ENCODE results near the gene CDHR1. TPM values are rescaled to one million over a fixed set of nuclear protein-coding genes. Genes with fewer than 3 reads are reported as not detected.

Gene CDHR1
- total and polyA plus RNA-seq, 2 of the 8 experiments (the other 6 are each of a cell fraction or from before 2014, with no cell fraction given): 3.9 to 10.5 TPM

GRCh38 chr10:84243759-84244158 lies 49.4 kb downstream of the CDHR1 start:
- CTCF ChIA-PET (ENCODE audit: partially characterized antibody): interaction anchor here (0.6 to 11.2 kb wide), 9 partner anchors 10 to 301 kb away, joined by 3 to 102 read pairs (median 3); no protein-coding TSS in a partner anchor
- Histone ChIP-seq H3K4me3 (ENCODE audit: extremely low read depth in 1 of 4, insufficient read depth in 2 of 4, low read depth in 3 of 4, low read length in 4 of 4) (no peak overlapping the region), H4K5ac (ENCODE audit: insufficient read length, low read depth, low read length) (no peak overlapping the region), H3K18ac (ENCODE audit: extremely low read depth, low read length) (no peak overlapping the region), H4K8ac (ENCODE audit: extremely low read depth, insufficient read depth, low read length) (no peak overlapping the region), H2BK120ac (replicated peaks; ENCODE audit: low read depth, low read length) (no peak overlapping the region), H3K23ac (ENCODE audit: insufficient read length) (no peak overlapping the region), H4K91ac (replicated peaks; ENCODE audit: insufficient read length, low read length) (no peak overlapping the region), H2AK5ac (ENCODE audit: low read depth, low read length) (no peak overlapping the region), H2BK12ac (ENCODE audit: low read depth, low read length) (no peak overlapping the region), H4K20me1 (replicated peaks in 1 of 2; ENCODE audit: control insufficient read depth in 1 of 2, insufficient read depth in 2 of 2, low read length in 2 of 2) (no peaks in the 10 kb centered on the region), H3K9me3 (ENCODE audit: insufficient read depth in 2 of 2, low read depth in 1 of 2, low read length in 1 of 2) (no peaks in the 10 kb centered on the region), H3K56ac (replicated peaks; ENCODE audit: insufficient read length, low read depth, low read length) (no peak overlapping the region), H3K9ac (replicated peaks in 1 of 4; ENCODE audit: extremely low read depth in 1 of 4, low read depth in 3 of 4, low read length in 3 of 4) (no peak overlapping the region), H2AFZ (ENCODE audit: low read length) (no peak overlapping the region), H3K27ac (ENCODE audit: low read depth, low read length) (no peak overlapping the region), H3K36me3 (ENCODE audit: control insufficient read depth in 2 of 4, insufficient read depth in 4 of 4, low read length in 3 of 4) (no peaks in the 10 kb centered on the region), H2BK5ac (ENCODE audit: low read depth, low read length) (no peak overlapping the region), H3K79me1 (ENCODE audit: low read depth, low read length) (no peaks in the 10 kb centered on the region), H3K4me1 (replicated peaks in 1 of 4; ENCODE audit: control insufficient read depth in 3 of 4, insufficient read depth in 4 of 4, low read length in 3 of 4) (no peaks in the 10 kb centered on the region), H3K23me2 (ENCODE audit: low read depth, low read length) (no peaks in the 10 kb centered on the region; the same call in 1 of the 2 replicates), H3K4me2 (ENCODE audit: insufficient read depth in 1 of 2, low read depth in 2 of 2, low read length in 2 of 2) (no peak overlapping the region), H3K4ac (replicated peaks; ENCODE audit: insufficient read length, low read depth, low read length) (no peak overlapping the region), H2BK20ac (ENCODE audit: low read length) (no peak overlapping the region), H3K79me2 (ENCODE audit: control insufficient read depth in 1 of 2, insufficient read depth in 2 of 2, low read length in 2 of 2) (no peaks in the 10 kb centered on the region), H3K27me3 (replicated peaks in 1 of 4; ENCODE audit: control insufficient read depth in 3 of 4, extremely low read depth in 1 of 4, insufficient read depth in 3 of 4, low read length in 3 of 4) (no peaks in the 10 kb centered on the region; a peak in 2 of 7 replicates), H2BK15ac (ENCODE audit: low read length) (no peak overlapping the region), H3K14ac (ENCODE audit: insufficient read length) (no peak overlapping the region)
- 85% methylated on average over 3 of the region's 3 CpGs; no CpG with 5 or more reads in 1 of the 2 experiments for WGBS, 2 experiments (ENCODE audit: extremely low coverage in 1 of 2, insufficient coverage in 1 of 2, insufficient read length in 1 of 2, insufficient replicate concordance in 2 of 2, low coverage in 1 of 2, low lambda C conversion rate in 2 of 2, missing lambda C conversion rate in 1 of 2)
- DNase-seq (ENCODE audit: low read depth in 1 of 2, low spot score in 2 of 2) (no peak), FAIRE-seq (no peak)
- no peak for TF ChIP-seq SP4 (IDR thresholded peaks at IDR 0.05; ENCODE audit: low read length)
- no peak for TF ChIP-seq JUN (IDR thresholded peaks at IDR 0.05; ENCODE audit: low read depth, low read length)
- POLR2A ChIA-PET (ENCODE audit: partially characterized antibody): no interaction called here

All from H1 (cell line).